GM23338 (cell line): ENCODE measurements around the gene CTBP2. TPM values are rescaled to one million over a fixed set of nuclear protein-coding genes. Genes with fewer than 3 reads are reported as not detected.

Experiments used
- ATAC-seq: fragments of 200-7000 bp; cut with Tn5 transposase; 3 replicates; pipeline ENCODE4 v1.9.1; 2020
- DNase-seq: peaks from one replicate; pipeline ENCODE4 v3.0.0-alpha.2; 2015; ENCODE audit warnings: low spot score
- H2AFZ ChIP-seq: fragments of 200-600 bp; sonication (generic); 2 replicates; pipeline ENCODE4 v1.8.0; 2016; ENCODE audit warnings: antibody characterized with exemption, mild to moderate bottlenecking, moderate library complexity
- H3F3A ChIP-seq: fragments of 200-600 bp; sonication (generic); replicated peaks from 2 replicates; pipeline ENCODE4 v1.8.0; 2017; ENCODE audit warnings: antibody characterized with exemption, mixed run types, low read depth
- H3K27ac ChIP-seq: fragments of 200-600 bp; sonication (generic); 2 replicates; pipeline ENCODE4 v1.6.1; 2016; ENCODE audit warnings: low read depth
- H3K27me3 ChIP-seq: fragments of 200-600 bp; sonication (generic); 2 replicates; pipeline ENCODE4 v1.8.0; 2016; ENCODE audit warnings: mild to moderate bottlenecking, mixed run types, moderate library complexity; ENCODE audit not compliant: insufficient read depth
- H3K36me3 ChIP-seq: fragments of 200-600 bp; sonication (generic); 2 replicates; pipeline ENCODE4 v1.8.0; 2016; ENCODE audit warnings: mild to moderate bottlenecking; ENCODE audit not compliant: insufficient read depth
- H3K4me1 ChIP-seq: fragments of 200-600 bp; sonication (generic); 2 replicates; pipeline ENCODE4 v1.8.0; 2016; ENCODE audit warnings: mild to moderate bottlenecking, moderate library complexity; ENCODE audit not compliant: insufficient read depth
- H3K4me2 ChIP-seq: fragments of 200-600 bp; sonication (generic); 2 replicates; pipeline ENCODE4 v1.7.1; 2017; ENCODE audit warnings: mixed run types
- H3K4me3 ChIP-seq: fragments of 200-600 bp; sonication (generic); 2 replicates; pipeline ENCODE4 v1.6.1; 2016; ENCODE audit warnings: mixed run types
- H3K79me2 ChIP-seq: fragments of 200-600 bp; sonication (generic); replicated peaks from 2 replicates; pipeline ENCODE4 v1.8.0; 2017; ENCODE audit warnings: mild to moderate bottlenecking; ENCODE audit not compliant: insufficient read depth
- H3K9me2 ChIP-seq: fragments of 200-600 bp; sonication (generic); 2 replicates; pipeline ENCODE4 v1.8.0; 2017; ENCODE audit not compliant: insufficient read depth
- H4K20me1 ChIP-seq: fragments of 200-600 bp; sonication (generic); replicated peaks from 2 replicates; pipeline ENCODE4 v1.8.0; 2017; ENCODE audit warnings: mild to moderate bottlenecking; ENCODE audit not compliant: insufficient read depth
- H3K27ac Mint-ChIP-seq: 2 replicates; pipeline ENCODE4 v1.8.0; 2020; ENCODE audit warnings: inconsistent platforms, mild to moderate bottlenecking, moderate library complexity, mixed read lengths
- H3K27me3 Mint-ChIP-seq: 3 replicates; pipeline ENCODE4 v1.8.0; 2022; ENCODE audit warnings: low read depth, mild to moderate bottlenecking, moderate library complexity, mixed read lengths, inconsistent platforms; ENCODE audit not compliant: insufficient read depth, poor library complexity
- H3K36me3 Mint-ChIP-seq: 3 replicates; pipeline ENCODE4 v1.8.0; 2021; ENCODE audit warnings: low read depth, mild to moderate bottlenecking, inconsistent platforms, moderate library complexity, mixed read lengths
- H3K4me1 Mint-ChIP-seq: 3 replicates; pipeline ENCODE4 v1.8.0; 2020; ENCODE audit warnings: mild to moderate bottlenecking, inconsistent platforms, mixed read lengths
- H3K4me3 Mint-ChIP-seq: 3 replicates; pipeline ENCODE4 v1.8.0; 2021; ENCODE audit warnings: moderate library complexity, mild to moderate bottlenecking, inconsistent platforms, mixed read lengths
- H3K9me3 Mint-ChIP-seq: 3 replicates; pipeline ENCODE4 v1.8.0; 2020; ENCODE audit warnings: moderate library complexity, mild to moderate bottlenecking, inconsistent platforms, mixed read lengths
- CREB1 ChIP-seq: fragments of 250-450 bp; sonication (Bioruptor Pico); IDR thresholded peaks from 2 replicates; pipeline ENCODE4 v1.5.0; 2020; ENCODE audit warnings: low read depth, mild to moderate bottlenecking, moderate library complexity
- ETS1 ChIP-seq: IDR thresholded peaks from 2 replicates; pipeline ENCODE4 v1.6.1; 2016; ENCODE audit warnings: antibody characterized with exemption
- EZH2 ChIP-seq: fragments of 200-600 bp; sonication (generic); IDR thresholded peaks from one replicate; pipeline ENCODE4 v1.8.0; 2017; ENCODE audit warnings: antibody characterized with exemption, mild to moderate bottlenecking, low read depth; ENCODE audit not compliant: unreplicated experiment
- JUNB ChIP-seq: IDR thresholded peaks from one replicate; pipeline ENCODE4 v1.6.1; 2016; ENCODE audit warnings: antibody characterized with exemption; ENCODE audit not compliant: unreplicated experiment
- NANOG ChIP-seq: IDR thresholded peaks from 2 replicates; pipeline ENCODE4 v1.6.1; 2016; ENCODE audit warnings: antibody characterized with exemption, borderline replicate concordance
- POLR2AphosphoS5 ChIP-seq: IDR thresholded peaks from 2 replicates; pipeline ENCODE4 v1.6.1; 2016; ENCODE audit warnings: antibody characterized with exemption, low read depth
- STAT1 ChIP-seq: IDR thresholded peaks from one replicate; pipeline ENCODE4 v1.6.1; 2016; ENCODE audit warnings: antibody characterized with exemption; ENCODE audit not compliant: unreplicated experiment
- ZNF114 ChIP-seq: fragments of 250-450 bp; sonication (Bioruptor Pico); IDR thresholded peaks from 2 replicates; pipeline ENCODE4 v1.5.0; 2020; ENCODE audit warnings: mild to moderate bottlenecking, moderate library complexity
- ZNF331 ChIP-seq: fragments of 250-450 bp; sonication (Bioruptor Pico); IDR thresholded peaks from 2 replicates; pipeline ENCODE4 v1.5.0; 2020; ENCODE audit warnings: low read depth, mild to moderate bottlenecking, moderate library complexity
- ZNF462 ChIP-seq: fragments of 250-450 bp; sonication (Bioruptor Pico); IDR thresholded peaks from 2 replicates; pipeline ENCODE4 v1.5.0; 2020; ENCODE audit warnings: mild to moderate bottlenecking, moderate library complexity
- polyA plus RNA-seq: library from polyadenylated mRNA; unstranded; fragments of >200 nt; fragmentation: Nextera tagmentation; extraction: Ambion mirVana; gene quantifications from 2 replicates; pipeline ENCODE4 v1.2.1, GENCODE V29; 2016
- total RNA-seq: library from RNA; depleted of rRNA; stranded (reverse); fragments of >200 nt; shearing (Covaris generic); gene quantifications from 2 replicates; pipeline ENCODE4 v1.2.3, GENCODE V29; 2014

CTBP2 gene
- total and polyA plus RNA-seq, 2 experiments from 2014 or later = 133 to 265 TPM

- TF ChIP-seq ZNF462 (CRISPR knock-in tag) (no peak), POLR2AphosphoS5 (no peak), ZNF331 (CRISPR knock-in tag) (no peak), ETS1 (no peak), ZNF114 (CRISPR knock-in tag) (no peak), JUNB (no peak)
These were observed 208.2 kb downstream of the CTBP2 start (continued) for GRCh38 chr10:124952123-124952522.

- Histone ChIP-seq H3K9me2 (0 out of 2 replicates have a peak, but pooled peaks cover 3% of the 10 kb centered on the region), H3K36me3 (0 out of 2 replicates have a peak, but pooled peaks cover 4% of the 10 kb centered on the region), H3K4me1 (peaks cover 34% of the 10 kb centered on the region), H3K79me2 (peaks cover 100% of the 10 kb centered on the region), H3K4me3 (no peak overlapping the region), H3K27ac (no peak overlapping the region), H3K27me3 (no peaks in the 10 kb centered on the region), H3F3A (0 out of 2 replicates have a peak, but pooled peaks cover 2% of the 10 kb centered on the region), H4K20me1 (peaks cover 29% of the 10 kb centered on the region), H2AFZ (no peak overlapping the region), H3K4me2 (no peak overlapping the region)
- Mint-ChIP-seq H3K4me1 (peaks cover 28% of the 10 kb centered on the region), H3K4me3 (no peak overlapping the region), H3K9me3 (no peaks in the 10 kb centered on the region), H3K27ac (no peak overlapping the region), H3K27me3 (no peaks in the 10 kb centered on the region), H3K36me3 (no peaks in the 10 kb centered on the region)
- no peak for ATAC-seq
- no peak for DNase-seq
- TF ChIP-seq STAT1 (no peak), CREB1 (no peak), EZH2 (no peak), NANOG (no peak), POLR2AphosphoS5 (no peak)
These were observed 210.8 kb downstream of the CTBP2 start for GRCh38 chr10:124949543-124949942.
